Fibroblast of villous mesenchyme (primary cell): Measurements from ENCODE around the gene UBE2K. TPM values are rescaled to one million over a fixed set of nuclear protein-coding genes. Genes with fewer than 3 reads are reported as not detected.
"Not testable (repeated sequence)": the region's sequence is repeated elsewhere in the genome, so short reads cannot be mapped to it uniquely, and the experiment has no call there.

ENCODE experiments used
- DNase-seq: peaks from one replicate; pipeline ENCODE4 v3.0.0-alpha.2; 2010; ENCODE audit warnings: low read depth
- H3K4me3 ChIP-seq: 2 replicates; pipeline ENCODE4 v1.5.1; 2011; ENCODE audit warnings: low read depth, mild to moderate bottlenecking, low read length
- CTCF ChIP-seq: IDR thresholded peaks from 2 replicates; pipeline ENCODE4 v1.5.1; 2012; ENCODE audit warnings: low read depth, mild to moderate bottlenecking, low read length; ENCODE audit not compliant: insufficient read depth
- total RNA-seq: library from RNA; depleted of rRNA; stranded (reverse); fragments of >200 nt; gene quantifications from 2 replicates; pipeline ENCODE4 v1.2.3, GENCODE V29; 2012

UBE2K gene
- total RNA-seq, 1 donor: 19.0 TPM

- TF ChIP-seq CTCF: no peak
- no peak overlapping the region for H3K4me3 ChIP-seq
- no peak for DNase-seq
Measured at GRCh38 chr4:39759569-39759968, 61.6 kb downstream of the UBE2K start.

- no peak for TF ChIP-seq CTCF
- H3K4me3 ChIP-seq: no peak overlapping the region
- DNase-seq: no peak
Measured at GRCh38 chr4:39761005-39761667, 63.2 kb downstream of the UBE2K start.

GRCh38 chr4:39763714-39764572, 66.0 kb downstream of the UBE2K start:
- DNase-seq: no peak
- no peak overlapping the region for H3K4me3 ChIP-seq
- no peak for TF ChIP-seq CTCF

- TF ChIP-seq CTCF: no peak
- DNase-seq: no peak
- no peak overlapping the region for H3K4me3 ChIP-seq
Measured at GRCh38 chr4:39770005-39770404, 72.1 kb downstream of the UBE2K start.

- TF ChIP-seq CTCF: no peak
- DNase-seq: no peak
- H3K4me3 ChIP-seq: no peak overlapping the region
Measured at GRCh38 chr4:39770471-39770870, 72.5 kb downstream of the UBE2K start.

- no peak for DNase-seq
- no peak for TF ChIP-seq CTCF
Measured at GRCh38 chr4:39770969-39771724, 73.2 kb downstream of the UBE2K start.

GRCh38 chr4:39781988-39782387, 84.1 kb downstream of the UBE2K start:
- not testable (repeated sequence) for H3K4me3 ChIP-seq, DNase-seq

More at GRCh38 chr4:39770969-39771724, 73.2 kb downstream of the UBE2K start:
- no peak overlapping the region for H3K4me3 ChIP-seq
